Caki2 (cell line): Measurements from ENCODE around the gene ZDHHC8. TPM values are rescaled to one million over a fixed set of nuclear protein-coding genes. Genes with fewer than 3 reads are reported as not detected.
A peak's percentile ranks its signal among the peaks of the same experiment; 100 is the strongest.

Source experiments
- DNase-seq: peaks from one replicate; pipeline ENCODE4 v3.0.0-alpha.2; 2015; ENCODE audit warnings: low read depth
- in situ Hi-C: cut with HindIII; loops from 2 replicates; pipeline ENCODE4 v1.10.0; 2016; ENCODE audit warnings: low sequenced_read_pairs, low pct_unique_long_range_greater_than_20kb, mixed read lengths
- total RNA-seq: library from RNA; depleted of rRNA; stranded (reverse); fragments of >200 nt; shearing (Covaris generic); gene quantifications from 2 replicates; pipeline ENCODE4 v1.2.3, GENCODE V29; 2014; ENCODE audit warnings: low replicate concordance

Gene ZDHHC8
- total RNA-seq, 1 experiment from 2014 or later, result 12.6 TPM

GRCh38 chr22:20111045-20111688 lies 20.4 kb upstream of the ZDHHC8 start:
- in situ Hi-C loops, result no loop called here
- DNase-seq, result peak; percentile 40

- DNase-seq, result no peak
- in situ Hi-C loops, result no loop called here
These were observed 19.6 kb upstream of the ZDHHC8 start for GRCh38 chr22:20111689-20112622.

GRCh38 chr22:20112623-20113511 lies 18.7 kb upstream of the ZDHHC8 start:
- in situ Hi-C loops, result no loop called here

GRCh38 chr22:20113551-20114310 lies 17.9 kb upstream of the ZDHHC8 start:
- no peak for DNase-seq
- in situ Hi-C loops, result no loop called here

More at GRCh38 chr22:20112623-20113511, 18.7 kb upstream of the ZDHHC8 start:
- no peak for DNase-seq

- no peak for DNase-seq
- in situ Hi-C loops, result no loop called here
These were observed 16.8 kb upstream of the ZDHHC8 start for GRCh38 chr22:20114506-20115475.

GRCh38 chr22:20115691-20116375 lies 15.8 kb upstream of the ZDHHC8 start, which contains the start of gene RANBP1:
Gene RANBP1 (plus strand): TSS chr22:20116104. CDS start chr22:20116185, 81 bp downstream.
- in situ Hi-C loops, result no loop called here
- no peak for DNase-seq

- in situ Hi-C loops, result no loop called here
- DNase-seq, result no peak
These were observed 15.1 kb upstream of the ZDHHC8 start for GRCh38 chr22:20116376-20116950.

- DNase-seq, result peak; percentile 98
- in situ Hi-C loops, result no loop called here
These were observed 14.5 kb upstream of the ZDHHC8 start, which contains the start of gene TRMT2A for GRCh38 chr22:20116951-20117632. Gene TRMT2A (minus strand): TSS chr22:20117226. CDS start chr22:20116906, 320 bp downstream.

- in situ Hi-C loops, result no loop called here
- no peak for DNase-seq
These were observed 13.8 kb upstream of the ZDHHC8 start for GRCh38 chr22:20117633-20118299.

- in situ Hi-C loops, result no loop called here
- no peak for DNase-seq
These were observed 13.1 kb upstream of the ZDHHC8 start for GRCh38 chr22:20118300-20119020.

- in situ Hi-C loops, result no loop called here
- no peak for DNase-seq
These were observed 9.7 kb upstream of the ZDHHC8 start for GRCh38 chr22:20121856-20122415.

- DNase-seq, result no peak
These were observed 8.1 kb upstream of the ZDHHC8 start for GRCh38 chr22:20123366-20124082.

GRCh38 chr22:20124083-20124787 lies 7.4 kb upstream of the ZDHHC8 start:
- in situ Hi-C loops, result no loop called here
- DNase-seq, result no peak

More at GRCh38 chr22:20123366-20124082, 8.1 kb upstream of the ZDHHC8 start:
- in situ Hi-C loops, result no loop called here
